ENCODE data around the gene RERE. TPM values are rescaled to one million over a fixed set of nuclear protein-coding genes. Genes with fewer than 3 reads are reported as not detected.

RERE gene
- total RNA-seq, 2 experiments from 2014 or later: 73.1 to 211 TPM

DNA sequence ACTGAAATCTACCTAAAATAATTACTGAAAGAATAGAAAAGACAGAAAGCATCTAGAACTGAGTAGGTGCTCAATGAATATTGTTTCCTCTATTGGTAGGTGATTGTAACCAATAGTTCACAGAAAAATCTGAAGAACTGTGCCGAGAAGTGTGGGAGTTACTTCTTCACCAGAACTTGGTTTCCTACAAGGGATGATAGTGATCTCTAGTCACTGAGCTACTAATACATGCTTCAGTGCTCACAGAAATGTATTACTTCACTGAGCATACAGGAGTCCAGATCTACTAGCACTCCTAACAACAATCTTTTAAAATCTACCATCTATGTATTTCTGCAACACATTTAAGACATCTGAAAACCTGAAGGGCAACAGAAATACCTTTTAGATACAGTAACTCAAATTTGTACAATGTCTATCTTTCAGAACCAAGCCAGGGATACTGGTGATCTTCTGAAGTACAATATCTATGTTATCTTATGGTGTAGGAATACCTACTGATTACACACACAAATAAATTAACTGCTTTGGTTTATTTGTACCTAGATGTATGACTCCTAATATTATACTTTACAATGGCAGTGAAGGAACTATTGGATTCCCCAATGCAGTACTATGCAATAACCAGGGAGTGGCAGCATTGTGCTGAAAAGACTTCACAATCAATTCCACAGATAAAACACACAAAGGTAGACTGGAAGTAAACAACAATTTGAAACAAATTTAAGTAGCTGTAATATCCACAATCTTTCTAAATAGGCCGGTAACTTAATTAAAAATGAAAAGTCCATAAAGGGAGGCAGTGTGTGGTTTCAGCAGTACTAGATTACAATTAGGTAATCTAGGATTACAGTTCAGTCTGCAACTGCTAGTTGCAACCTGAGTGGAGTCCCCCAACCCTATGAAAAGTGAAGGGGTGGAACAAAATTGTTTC lies 256.6 kb downstream of the RERE start:
- POLR2A ChIA-PET: interaction anchor here (0.6 to 2.2 kb wide), 9 partner anchors 9 to 260 kb away, joined by 3 to 11 read pairs (median 3); no protein-coding TSS in a partner anchor

DNA sequence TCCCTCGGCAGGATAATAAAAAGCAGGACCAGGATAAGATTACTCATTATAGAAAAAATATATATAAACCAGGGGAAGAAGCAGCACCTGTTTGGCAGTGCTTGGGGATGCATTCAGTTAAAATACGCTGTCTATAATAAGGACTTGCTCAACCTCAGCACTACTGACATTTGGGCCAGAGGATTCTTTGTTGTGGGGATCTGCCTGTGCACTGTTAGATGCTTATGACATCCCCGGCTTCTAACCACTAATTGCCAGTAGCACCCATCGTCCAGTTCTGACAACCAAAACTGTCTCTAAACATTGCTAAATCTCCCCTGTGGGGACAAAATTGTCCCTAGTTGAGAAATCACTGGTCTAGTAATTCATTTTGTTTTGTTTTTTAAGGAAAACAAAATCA lies 257.4 kb downstream of the RERE start:
- TF ChIP-seq, protein P1, sequence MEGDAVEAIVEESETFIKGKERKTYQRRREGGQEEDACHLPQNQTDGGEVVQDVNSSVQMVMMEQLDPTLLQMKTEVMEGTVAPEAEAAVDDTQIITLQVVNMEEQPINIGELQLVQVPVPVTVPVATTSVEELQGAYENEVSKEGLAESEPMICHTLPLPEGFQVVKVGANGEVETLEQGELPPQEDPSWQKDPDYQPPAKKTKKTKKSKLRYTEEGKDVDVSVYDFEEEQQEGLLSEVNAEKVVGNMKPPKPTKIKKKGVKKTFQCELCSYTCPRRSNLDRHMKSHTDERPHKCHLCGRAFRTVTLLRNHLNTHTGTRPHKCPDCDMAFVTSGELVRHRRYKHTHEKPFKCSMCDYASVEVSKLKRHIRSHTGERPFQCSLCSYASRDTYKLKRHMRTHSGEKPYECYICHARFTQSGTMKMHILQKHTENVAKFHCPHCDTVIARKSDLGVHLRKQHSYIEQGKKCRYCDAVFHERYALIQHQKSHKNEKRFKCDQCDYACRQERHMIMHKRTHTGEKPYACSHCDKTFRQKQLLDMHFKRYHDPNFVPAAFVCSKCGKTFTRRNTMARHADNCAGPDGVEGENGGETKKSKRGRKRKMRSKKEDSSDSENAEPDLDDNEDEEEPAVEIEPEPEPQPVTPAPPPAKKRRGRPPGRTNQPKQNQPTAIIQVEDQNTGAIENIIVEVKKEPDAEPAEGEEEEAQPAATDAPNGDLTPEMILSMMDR (conservative IDR thresholded peaks at IDR 0.05; ENCODE audit: low read length): no peak
- H4K20me1 ChIP-seq (ENCODE audit: insufficient read depth, low read length): no peaks in the 10 kb centered on the region
- H3K4me2 ChIP-seq (ENCODE audit: low read length): peak overlapping the region; percentile 33
- peaks cover 12% of the 10 kb centered on the region; the same call in 1 of the 2 replicates for H3K79me2 ChIP-seq (ENCODE audit: insufficient read depth, low read depth, low read length)
- H3K9me2 ChIP-seq (ENCODE audit: insufficient read depth, low read length): no peaks in the 10 kb centered on the region
- intact Hi-C loops (cut with micrococcal nuclease; ENCODE audit: unreplicated experiment): loop anchor here (5.0 kb wide), 1 partner anchor 112 kb away; no protein-coding TSS in a partner anchor
- DNase-seq (ENCODE audit: low spot score): peak; percentile 10
- peaks cover 52% of the 10 kb centered on the region for H3K4me1 ChIP-seq (ENCODE audit: insufficient read depth, low read length, poor library complexity, severe bottlenecking)
- BruUV-seq (replicated peaks): no TSS peak
- H3K36me3 ChIP-seq (ENCODE audit: insufficient read depth, low read length): peaks cover 20% of the 10 kb centered on the region; the same call in 1 of the 2 replicates
- no peak overlapping the region for H3K4me3 ChIP-seq (ENCODE audit: low read depth, low read length, poor library complexity, severe bottlenecking)
- ChIA-PET POLR2A (interaction anchor here (0.9 to 1.1 kb wide), 2 partner anchors 86 to 103 kb away, joined by 3 read pairs; no protein-coding TSS in a partner anchor), CTCF (ENCODE audit: unreplicated experiment) (interaction anchor here (1.5 kb wide), 1 partner anchor 10 kb away, joined by 6 read pairs; no protein-coding TSS in a partner anchor)
- no peak overlapping the region for H2AFZ ChIP-seq (ENCODE audit: low read length)
- no peaks in the 10 kb centered on the region for H3K9me3 ChIP-seq (ENCODE audit: low read length)
- H3K27ac ChIP-seq (ENCODE audit: low read depth, low read length, poor library complexity, severe bottlenecking): peak overlapping the region; percentile 26

More for the DNA sequence above, 256.6 kb downstream of the RERE start:
- Histone ChIP-seq H3K4me3 (ENCODE audit: low read depth, low read length, poor library complexity, severe bottlenecking) (no peak overlapping the region), H2AFZ (ENCODE audit: low read length) (no peak overlapping the region), H3K79me2 (ENCODE audit: insufficient read depth, low read depth, low read length) (peaks cover 12% of the 10 kb centered on the region; the same call in 1 of the 2 replicates), H3K4me1 (ENCODE audit: insufficient read depth, low read length, poor library complexity, severe bottlenecking) (peaks cover 43% of the 10 kb centered on the region), H3K36me3 (ENCODE audit: insufficient read depth, low read length) (peaks cover 12% of the 10 kb centered on the region; the same call in 1 of the 2 replicates), H3K4me2 (ENCODE audit: low read length) (peak overlapping the region; percentile 33), H3K27ac (ENCODE audit: low read depth, low read length, poor library complexity, severe bottlenecking) (peak overlapping the region; percentile 33), H4K20me1 (ENCODE audit: insufficient read depth, low read length) (no peaks in the 10 kb centered on the region), H3K9me2 (ENCODE audit: insufficient read depth, low read length) (no peaks in the 10 kb centered on the region), H3K9me3 (ENCODE audit: low read length) (no peaks in the 10 kb centered on the region)
- intact Hi-C loops (cut with micrococcal nuclease; ENCODE audit: unreplicated experiment): loop anchor here (1.0 to 5.0 kb wide), 3 partner anchors 111 to 288 kb away; no protein-coding TSS in a partner anchor
- peak; percentile 74 for DNase-seq (ENCODE audit: low spot score)
- CTCF ChIA-PET (ENCODE audit: unreplicated experiment): interaction anchor here (1.0 to 1.5 kb wide), 2 partner anchors 9 to 22 kb away, joined by 3 to 6 read pairs; no protein-coding TSS in a partner anchor
- TF ChIP-seq EZH2phosphoT487 (IDR thresholded peaks at IDR 0.05; ENCODE audit: borderline replicate concordance, low read depth, low read length): no peak
- TF ChIP-seq, protein P1 (conservative IDR thresholded peaks at IDR 0.05; ENCODE audit: low read length): peak; percentile 100
- no TSS peak for BruUV-seq (replicated peaks)

Measured in OCI-LY7 (cell line).